SJCRH30 (cell line): Measurements from ENCODE around the gene SLC2A10. TPM values are rescaled to one million over a fixed set of nuclear protein-coding genes. Genes with fewer than 3 reads are reported as not detected.

Experiments
- DNase-seq, 2 experiments: peaks; one replicate each; pipeline ENCODE4 v3.0.0-alpha.2; 2015 to 2020
- H3K27ac ChIP-seq: fragments of 250-450 bp; sonication (Bioruptor Pico); 2 replicates; pipeline ENCODE4 v1.5.1; 2020; ENCODE audit warnings: mild to moderate bottlenecking, moderate library complexity
- H3K27me3 ChIP-seq: fragments of 250-450 bp; sonication (Bioruptor Pico); 2 replicates; pipeline ENCODE4 v1.5.1; 2020; ENCODE audit warnings: mild to moderate bottlenecking, moderate library complexity
- H3K36me3 ChIP-seq: fragments of 250-450 bp; sonication (Bioruptor Pico); 2 replicates; pipeline ENCODE4 v1.5.1; 2020; ENCODE audit warnings: mild to moderate bottlenecking, moderate library complexity
- H3K4me1 ChIP-seq: fragments of 250-450 bp; sonication (Bioruptor Pico); 2 replicates; pipeline ENCODE4 v1.5.1; 2020; ENCODE audit warnings: mild to moderate bottlenecking, moderate library complexity
- H3K4me3 ChIP-seq: fragments of 250-450 bp; sonication (Bioruptor Pico); 2 replicates; pipeline ENCODE4 v1.5.1; 2020; ENCODE audit warnings: mild to moderate bottlenecking, moderate library complexity
- H3K9me3 ChIP-seq: fragments of 250-450 bp; sonication (Bioruptor Pico); replicated peaks from 2 replicates; pipeline ENCODE4 v1.5.1; 2020; ENCODE audit warnings: mild to moderate bottlenecking, moderate library complexity
- total RNA-seq: library from RNA; depleted of rRNA; stranded (reverse); fragments of >200 nt; shearing (Covaris generic); gene quantifications from 2 replicates; pipeline ENCODE4 v1.2.3, GENCODE V29; 2014

Gene SLC2A10
- total RNA-seq, 1 experiment from 2014 or later = 4.6 TPM

DNA sequence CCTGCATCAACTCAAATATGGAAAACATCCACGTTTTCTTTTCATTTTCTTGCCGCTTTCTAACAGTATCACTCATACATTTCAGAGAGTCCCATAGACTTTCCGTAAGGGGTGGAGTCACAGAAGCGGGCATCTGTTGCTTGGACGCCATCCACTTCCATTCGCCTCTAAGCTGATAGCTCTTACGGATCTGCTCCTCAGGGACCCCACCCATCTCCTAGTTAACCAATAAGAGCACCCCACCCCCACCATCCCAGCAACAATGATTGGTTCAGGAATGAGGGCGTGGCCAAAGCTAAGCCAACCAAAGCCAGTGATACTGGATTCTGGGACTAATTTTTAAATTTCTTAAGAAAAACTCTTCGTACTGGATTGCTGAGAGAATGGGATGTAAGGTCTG, 42.4 kb downstream of the SLC2A10 start:
- Histone ChIP-seq H3K4me3 (peak overlapping the region; percentile 36), H3K9me3 (no peaks in the 10 kb centered on the region), H3K36me3 (no peaks in the 10 kb centered on the region), H3K27me3 (no peaks in the 10 kb centered on the region), H3K4me1 (no peaks in the 10 kb centered on the region), H3K27ac (no peak overlapping the region)
- peak; percentile 86 to 90 for DNase-seq

DNA sequence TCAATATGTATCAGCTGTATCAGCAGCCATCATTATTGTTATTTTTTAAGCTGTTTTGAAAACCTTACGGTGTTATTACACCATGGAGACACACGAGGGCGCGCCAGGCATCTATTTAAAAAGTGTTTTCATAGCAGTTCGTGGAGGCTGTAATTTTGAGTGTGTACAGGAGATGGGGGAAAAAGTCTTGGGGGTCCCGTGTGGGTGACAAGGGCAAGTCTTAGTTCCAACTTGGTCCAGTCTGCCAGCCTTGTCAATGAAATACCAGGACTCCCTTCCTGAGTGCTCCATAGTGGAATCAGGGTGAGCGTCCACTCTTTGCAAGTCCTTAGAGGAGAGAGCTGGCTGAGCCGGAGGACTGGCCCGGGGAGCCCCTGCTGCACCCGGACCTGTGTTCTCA, 43.3 kb downstream of the SLC2A10 start:
- peak; percentile 84 to 95 for DNase-seq
- H3K36me3 ChIP-seq = no peaks in the 10 kb centered on the region
- no peaks in the 10 kb centered on the region for H3K27me3 ChIP-seq
- H3K27ac ChIP-seq = no peak overlapping the region; the same call in 1 of the 2 replicates
- no peaks in the 10 kb centered on the region; the same call in 1 of the 2 replicates for H3K4me1 ChIP-seq
- H3K9me3 ChIP-seq = no peaks in the 10 kb centered on the region
- peak overlapping the region; percentile 27 for H3K4me3 ChIP-seq

DNA sequence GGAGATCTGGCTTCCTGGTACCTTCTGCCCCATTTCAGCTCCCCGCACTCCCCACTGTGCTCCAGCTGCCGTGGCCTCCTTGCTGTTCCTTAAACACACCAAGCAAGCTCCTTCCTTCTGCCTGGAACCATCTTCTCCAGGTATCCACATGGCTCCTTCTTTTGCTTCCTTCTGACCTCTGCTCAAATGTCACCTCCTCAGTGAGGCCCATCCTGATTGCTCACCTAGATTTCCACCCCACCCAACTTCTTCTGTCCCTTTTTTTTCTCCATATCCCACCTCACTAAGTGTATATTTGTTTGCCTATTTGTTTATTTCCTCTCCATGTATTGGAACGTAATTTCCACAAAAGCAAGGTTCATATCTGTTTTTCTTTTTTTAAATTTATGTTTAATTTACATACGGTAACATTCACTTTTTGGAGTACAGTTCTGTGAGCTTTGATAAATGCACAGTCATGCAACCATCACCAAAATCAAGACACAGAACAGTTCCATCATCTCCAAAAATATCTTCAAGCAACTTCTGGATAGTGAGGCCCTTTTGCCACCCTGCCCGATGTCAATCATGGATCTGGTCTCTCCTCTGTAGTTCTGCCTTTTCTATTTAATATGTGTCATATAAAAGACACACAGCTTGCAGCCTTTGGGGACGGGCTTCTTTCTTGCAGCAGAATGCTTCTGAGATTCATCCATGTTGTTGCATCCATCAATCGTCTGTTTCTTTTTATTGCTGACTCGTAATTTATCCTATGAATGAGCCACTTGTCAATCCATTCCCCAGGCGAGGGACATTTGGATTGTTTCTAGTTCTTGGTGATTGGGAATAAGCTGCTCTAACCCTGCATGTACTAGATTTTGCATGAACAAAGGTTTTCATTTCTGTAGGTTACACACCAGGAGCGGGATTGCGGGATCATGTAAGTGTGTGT, 46.3 kb downstream of the SLC2A10 start:
- DNase-seq = no peak
- H3K27me3 ChIP-seq = no peaks in the 10 kb centered on the region

DNA sequence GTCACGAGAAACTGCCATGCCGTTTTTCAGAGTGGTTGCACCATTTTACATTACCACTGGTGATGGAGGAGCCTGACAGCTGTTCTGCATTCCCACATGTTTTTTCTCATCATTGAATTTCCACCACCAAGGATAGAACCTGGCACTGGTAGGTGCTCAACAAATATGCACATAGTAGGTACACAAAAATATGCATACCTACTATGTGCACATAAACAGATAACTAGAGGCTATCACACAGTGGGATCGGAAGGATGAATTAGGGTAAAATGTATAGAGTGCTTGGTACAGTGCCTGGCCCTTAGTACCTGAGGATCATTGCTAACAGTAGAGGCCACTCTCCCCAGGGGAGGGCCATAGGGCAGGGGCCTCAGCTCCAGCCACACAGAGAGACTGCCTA, 47.0 kb downstream of the SLC2A10 start:
- H3K9me3 ChIP-seq = no peaks in the 10 kb centered on the region
- DNase-seq = no peak
- H3K4me3 ChIP-seq = no peak overlapping the region
- H3K36me3 ChIP-seq = no peaks in the 10 kb centered on the region
- peaks cover 5% of the 10 kb centered on the region; the same call in 1 of the 2 replicates for H3K4me1 ChIP-seq
- H3K27me3 ChIP-seq = no peaks in the 10 kb centered on the region
- no peak overlapping the region for H3K27ac ChIP-seq

More for the DNA sequence above, 46.3 kb downstream of the SLC2A10 start:
- no peaks in the 10 kb centered on the region for H3K36me3 ChIP-seq
- peaks cover 5% of the 10 kb centered on the region; the same call in 1 of the 2 replicates for H3K4me1 ChIP-seq
- no peak overlapping the region for H3K4me3 ChIP-seq
- H3K27ac ChIP-seq = no peak overlapping the region
- no peaks in the 10 kb centered on the region for H3K9me3 ChIP-seq

DNA sequence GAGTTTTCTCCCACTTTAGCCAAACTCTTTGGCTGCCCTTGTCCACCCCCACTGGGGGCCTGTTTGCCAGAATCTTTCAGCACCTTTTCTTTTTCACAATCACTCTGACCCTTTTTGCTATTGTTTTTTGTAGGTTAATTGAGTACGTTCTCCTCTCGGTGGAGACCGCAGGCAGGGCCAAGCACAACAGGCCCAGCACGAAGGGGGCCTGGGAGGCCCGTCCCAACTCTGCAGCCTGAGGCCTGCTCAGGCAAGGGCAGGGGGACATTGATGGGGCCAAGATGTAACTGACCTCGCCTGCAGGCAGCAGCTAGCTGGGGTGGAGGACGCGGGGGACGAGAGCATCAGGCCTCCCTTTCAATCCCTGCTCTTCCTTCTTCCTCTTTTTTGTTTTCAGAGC, 47.7 kb downstream of the SLC2A10 start:
- Histone ChIP-seq H3K36me3 (no peaks in the 10 kb centered on the region), H3K27me3 (no peaks in the 10 kb centered on the region), H3K4me1 (peaks cover 5% of the 10 kb centered on the region; the same call in 1 of the 2 replicates), H3K27ac (no peak overlapping the region), H3K9me3 (no peaks in the 10 kb centered on the region), H3K4me3 (no peak overlapping the region)
- no peak for DNase-seq

GRCh38 chr20:46757754-46758678, 48.6 kb downstream of the SLC2A10 start:
- H3K4me1 ChIP-seq = peaks cover 5% of the 10 kb centered on the region; the same call in 1 of the 2 replicates
- peak; percentile 81 to 98 for DNase-seq

GRCh38 chr20:46758929-46759669, 49.6 kb downstream of the SLC2A10 start:
- Histone ChIP-seq H3K4me1 (peaks cover 5% of the 10 kb centered on the region; the same call in 1 of the 2 replicates), H3K9me3 (no peaks in the 10 kb centered on the region), H3K27ac (no peak overlapping the region), H3K4me3 (no peak overlapping the region), H3K27me3 (no peaks in the 10 kb centered on the region), H3K36me3 (no peaks in the 10 kb centered on the region)
- no peak for DNase-seq

More at GRCh38 chr20:46757754-46758678, 48.6 kb downstream of the SLC2A10 start:
- Histone ChIP-seq H3K27me3 (no peaks in the 10 kb centered on the region), H3K4me3 (no peak overlapping the region), H3K27ac (no peak overlapping the region), H3K9me3 (no peaks in the 10 kb centered on the region), H3K36me3 (no peaks in the 10 kb centered on the region)

DNA sequence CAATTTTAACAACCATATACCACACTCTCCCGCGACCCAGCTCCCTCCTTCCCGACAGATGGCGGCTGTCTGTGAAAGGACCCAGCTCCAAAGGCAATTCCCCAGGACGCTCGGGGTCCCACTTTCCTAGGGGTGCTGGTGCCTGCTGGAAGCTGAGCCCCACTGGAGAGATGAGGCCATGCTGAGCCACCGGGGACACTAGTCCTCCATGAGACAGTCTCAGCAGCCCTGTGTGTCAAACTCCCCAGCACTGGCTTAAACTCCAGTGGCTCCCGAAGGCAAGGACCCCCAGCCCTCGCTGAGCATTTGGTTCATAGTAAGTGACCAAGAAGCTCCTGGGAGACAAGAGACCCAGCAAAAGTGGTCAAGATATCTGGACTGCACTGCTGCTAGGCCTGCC, 52.1 kb downstream of the SLC2A10 start:
- H3K4me3 ChIP-seq = no peak overlapping the region
- H3K36me3 ChIP-seq = no peaks in the 10 kb centered on the region
- peaks cover 5% of the 10 kb centered on the region; the same call in 1 of the 2 replicates for H3K4me1 ChIP-seq
- H3K9me3 ChIP-seq = no peaks in the 10 kb centered on the region
- DNase-seq = no peak
- H3K27ac ChIP-seq = no peak overlapping the region
- no peaks in the 10 kb centered on the region for H3K27me3 ChIP-seq

DNA sequence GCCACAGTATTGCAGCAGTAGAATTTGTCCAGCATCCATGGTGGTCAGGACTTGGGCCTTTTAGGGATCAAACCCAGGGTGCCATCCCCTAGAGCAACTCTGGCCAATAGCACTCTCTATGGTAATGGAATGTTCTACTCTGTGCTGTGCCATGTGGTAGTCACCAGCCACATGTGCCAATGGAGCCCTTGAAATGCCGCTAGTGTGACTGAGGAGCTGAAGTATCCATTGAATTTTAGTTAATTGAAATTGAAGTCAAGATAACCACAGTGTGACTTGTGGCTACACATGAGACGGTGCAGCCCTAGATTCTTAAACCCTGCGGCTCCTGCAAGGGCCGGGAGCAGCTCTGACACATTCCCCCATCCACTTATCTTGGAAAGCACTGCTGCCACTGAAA, 54.6 kb downstream of the SLC2A10 start:
- H3K36me3 ChIP-seq = no peaks in the 10 kb centered on the region
- H3K9me3 ChIP-seq = no peaks in the 10 kb centered on the region
- peaks cover 4% of the 10 kb centered on the region for H3K4me1 ChIP-seq
- H3K27me3 ChIP-seq = no peaks in the 10 kb centered on the region
- no peak overlapping the region for H3K4me3 ChIP-seq
- no peak overlapping the region for H3K27ac ChIP-seq
- DNase-seq = no peak

DNA sequence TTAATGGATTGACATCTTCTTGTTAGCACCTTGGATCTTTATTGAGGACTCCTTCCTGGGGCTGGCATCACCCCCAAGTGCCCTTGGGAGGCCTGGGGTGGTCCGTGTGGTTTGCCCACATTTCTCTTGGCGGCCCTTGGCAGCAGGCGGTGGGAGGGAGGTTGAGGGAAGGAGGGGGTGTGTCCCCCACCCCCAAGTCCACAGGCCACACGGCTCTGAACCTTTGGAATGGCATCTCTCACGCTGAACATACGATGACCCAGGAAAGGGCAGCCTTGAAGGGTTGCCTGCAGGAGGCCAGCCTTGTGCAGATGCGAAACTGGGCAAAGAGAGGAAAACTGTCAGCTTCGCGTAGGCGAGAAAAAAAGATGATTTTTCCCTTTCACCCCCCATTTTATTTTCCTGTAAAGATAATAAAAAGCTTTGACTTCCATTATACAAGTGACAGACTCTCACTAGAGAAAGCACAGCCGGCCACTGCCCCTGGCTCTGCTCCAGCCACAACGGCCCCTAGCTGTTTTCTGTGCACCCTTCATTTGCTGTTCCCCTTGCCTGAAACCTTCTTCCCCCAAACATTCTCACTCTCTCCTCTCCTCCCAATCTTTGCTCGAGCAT, 56.2 kb downstream of the SLC2A10 start:
- H3K4me1 ChIP-seq = peaks cover 4% of the 10 kb centered on the region
- no peaks in the 10 kb centered on the region for H3K27me3 ChIP-seq
- H3K9me3 ChIP-seq = no peaks in the 10 kb centered on the region
- H3K4me3 ChIP-seq = no peak overlapping the region
- H3K36me3 ChIP-seq = no peaks in the 10 kb centered on the region
- no peak overlapping the region for H3K27ac ChIP-seq
- DNase-seq = no peak

DNA sequence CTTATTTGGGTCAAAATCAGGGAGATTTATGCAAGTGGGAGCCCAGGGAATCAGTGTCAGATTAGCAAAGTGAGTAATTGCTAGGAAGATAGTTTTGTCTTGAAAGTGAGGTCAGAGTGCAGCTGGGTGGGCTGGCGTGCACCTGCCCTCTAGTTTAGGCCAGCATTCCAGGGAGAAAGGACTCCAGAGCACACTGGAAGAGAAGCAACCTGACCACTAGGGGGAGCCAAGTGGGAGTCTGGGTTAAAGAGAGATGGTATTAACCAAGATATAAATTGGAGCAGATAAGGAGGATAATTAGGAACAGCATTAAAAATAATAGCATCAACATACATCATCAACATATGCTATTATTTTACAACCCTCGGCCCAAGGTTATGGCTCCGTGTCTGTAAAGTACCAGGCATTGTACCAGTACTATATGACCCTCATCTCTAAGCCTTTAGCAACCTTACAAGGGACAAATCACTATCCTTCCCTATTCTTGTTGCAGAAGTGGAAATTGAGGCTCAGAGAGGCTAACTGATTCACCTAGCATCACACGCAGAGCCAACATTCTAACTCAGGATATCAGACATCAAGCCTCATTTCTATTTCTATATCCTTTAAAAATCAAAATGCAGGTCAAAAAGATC, 57.8 kb downstream of the SLC2A10 start:
- H3K4me3 ChIP-seq = no peak overlapping the region
- peak; percentile 84 to 93 for DNase-seq
- H3K36me3 ChIP-seq = no peaks in the 10 kb centered on the region
- H3K9me3 ChIP-seq = no peaks in the 10 kb centered on the region
- peaks cover 4% of the 10 kb centered on the region for H3K4me1 ChIP-seq
- H3K27ac ChIP-seq = no peak overlapping the region
- H3K27me3 ChIP-seq = no peaks in the 10 kb centered on the region

- no peak for DNase-seq
- peaks cover 20% of the 10 kb centered on the region for H3K4me1 ChIP-seq
- no peaks in the 10 kb centered on the region for H3K9me3 ChIP-seq
- H3K27me3 ChIP-seq = no peaks in the 10 kb centered on the region
- H3K4me3 ChIP-seq = no peak overlapping the region
- no peak overlapping the region for H3K27ac ChIP-seq
- no peaks in the 10 kb centered on the region for H3K36me3 ChIP-seq
Measured at GRCh38 chr20:46770330-46771194, 61.1 kb downstream of the SLC2A10 start.

DNA sequence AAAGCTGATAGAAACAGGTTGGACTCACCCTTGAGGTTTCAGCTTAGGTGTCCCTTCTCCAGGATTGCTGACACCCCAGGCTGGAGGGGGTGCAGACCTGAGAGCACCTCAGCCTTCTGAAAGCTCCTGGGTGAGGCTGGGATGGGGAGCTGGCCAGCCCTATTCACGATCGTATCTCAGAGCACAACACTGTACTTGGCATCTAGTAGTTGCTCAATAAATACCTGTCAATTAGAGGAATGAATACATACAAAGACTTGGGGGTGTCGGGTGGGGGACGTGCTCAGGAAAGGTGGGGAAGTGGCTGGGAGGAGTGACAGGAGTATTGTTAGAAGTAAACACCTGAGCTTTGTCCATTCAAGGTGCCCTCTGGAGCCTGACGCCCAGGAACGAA, 61.7 kb downstream of the SLC2A10 start:
- Histone ChIP-seq H3K27ac (no peak overlapping the region), H3K9me3 (no peaks in the 10 kb centered on the region), H3K36me3 (no peaks in the 10 kb centered on the region), H3K27me3 (no peaks in the 10 kb centered on the region), H3K4me3 (no peak overlapping the region), H3K4me1 (peaks cover 21% of the 10 kb centered on the region)
- no peak for DNase-seq
